ENCODE data around the gene NDRG4.
"Not testable (repeated sequence)": the region's sequence is repeated elsewhere in the genome, so short reads cannot be mapped to it uniquely, and the experiment has no call there.

NDRG4 gene

DNA sequence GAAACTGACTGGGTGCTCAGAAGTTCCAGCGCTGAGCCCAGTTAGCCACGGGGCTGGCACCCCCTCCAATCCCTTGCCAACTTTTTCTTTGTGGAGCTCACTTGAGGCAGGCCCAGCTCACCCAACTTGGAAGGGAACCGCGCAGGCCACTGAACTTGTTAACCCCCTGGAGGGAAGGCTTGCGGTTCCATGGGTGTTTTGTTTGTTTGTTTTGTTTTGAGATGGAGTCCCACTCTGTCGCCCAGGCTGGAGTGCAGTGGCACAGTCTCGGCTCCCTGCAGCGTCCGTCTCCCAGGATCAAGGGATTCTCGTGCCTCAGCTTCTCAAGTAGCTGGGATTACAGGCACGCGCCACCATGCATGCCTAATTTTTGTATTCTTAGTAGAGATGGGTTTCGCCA is 34.1 kb upstream of the NDRG4 start:
- no peak for DNase-seq

DNA sequence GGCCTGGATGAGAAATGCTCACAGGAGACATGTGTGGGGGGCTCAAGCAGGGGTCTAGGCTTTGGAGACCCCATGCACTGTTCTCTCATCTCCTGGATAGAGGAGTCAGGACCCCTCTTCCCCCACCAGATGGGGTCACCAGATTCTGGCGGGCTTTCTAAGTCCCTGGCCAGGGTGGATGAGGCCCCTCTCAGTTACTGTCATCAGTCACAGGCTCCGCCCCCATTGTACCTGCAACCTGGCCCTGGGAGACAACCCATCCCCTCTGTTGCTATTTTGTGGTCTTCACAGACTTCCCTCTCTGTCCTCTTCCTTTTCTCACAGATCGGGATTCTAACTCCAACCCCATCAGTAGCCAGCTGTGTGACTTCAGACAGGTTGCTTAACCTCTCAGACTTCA is 33.5 kb upstream of the NDRG4 start:
- DNase-seq: no peak

DNA sequence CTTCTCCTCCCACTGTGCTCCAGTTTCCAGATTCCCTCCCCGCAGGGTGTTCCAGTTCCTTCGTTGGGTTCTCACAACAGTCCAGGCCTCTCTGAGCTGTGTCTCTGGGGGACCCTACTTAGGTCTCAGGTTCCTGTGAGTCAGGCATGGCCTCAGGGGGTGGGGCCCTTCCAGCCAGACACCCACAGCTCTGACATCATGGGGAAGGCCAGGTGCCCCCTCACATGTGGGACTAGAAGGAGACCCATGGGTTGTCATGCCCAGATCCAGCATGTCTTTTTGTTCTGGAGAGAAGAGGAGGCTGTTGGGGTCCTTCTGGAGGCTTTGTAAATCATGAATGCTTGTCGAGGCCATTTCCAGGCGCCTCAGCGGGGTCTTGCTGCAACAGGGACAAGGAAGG is 32.0 kb upstream of the NDRG4 start:
- no peak for DNase-seq

DNA sequence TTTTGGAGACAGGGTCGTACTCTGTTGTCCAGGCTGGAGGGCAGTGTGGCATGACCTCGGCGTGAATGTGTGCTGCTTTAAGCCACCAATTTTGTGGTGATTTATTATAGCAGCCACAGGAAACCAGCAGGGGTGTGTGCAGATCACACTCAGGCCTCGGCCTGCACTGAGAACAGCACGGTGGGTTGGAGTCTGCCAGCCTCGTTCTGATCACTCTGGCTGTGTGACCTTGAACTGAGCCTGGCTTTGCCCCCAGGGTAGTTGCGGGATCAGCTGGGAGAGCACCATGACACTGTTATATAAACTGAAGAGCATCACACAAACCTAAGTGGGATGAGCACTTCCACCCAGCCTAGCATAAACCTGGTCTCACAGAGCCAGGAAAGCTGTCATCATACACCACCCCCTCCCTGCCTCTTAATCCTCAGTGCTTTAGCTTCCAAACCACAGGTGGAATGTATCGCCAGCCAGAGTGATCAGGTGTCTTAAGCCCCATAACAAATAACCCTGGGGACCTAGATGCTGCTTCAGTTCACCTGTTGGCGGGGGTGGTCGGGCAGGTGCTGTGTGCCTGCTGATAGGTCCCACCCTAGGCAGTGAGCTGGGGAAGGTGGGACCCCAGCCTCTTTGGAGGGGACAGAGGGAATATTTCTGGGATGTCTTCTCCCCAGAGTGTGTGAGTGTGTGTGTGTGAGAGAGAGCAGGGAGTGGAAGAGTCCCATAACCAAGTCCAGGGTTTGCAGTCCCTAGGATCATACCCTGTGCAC is 28.6 kb upstream of the NDRG4 start:
- DNase-seq: no peak

DNA sequence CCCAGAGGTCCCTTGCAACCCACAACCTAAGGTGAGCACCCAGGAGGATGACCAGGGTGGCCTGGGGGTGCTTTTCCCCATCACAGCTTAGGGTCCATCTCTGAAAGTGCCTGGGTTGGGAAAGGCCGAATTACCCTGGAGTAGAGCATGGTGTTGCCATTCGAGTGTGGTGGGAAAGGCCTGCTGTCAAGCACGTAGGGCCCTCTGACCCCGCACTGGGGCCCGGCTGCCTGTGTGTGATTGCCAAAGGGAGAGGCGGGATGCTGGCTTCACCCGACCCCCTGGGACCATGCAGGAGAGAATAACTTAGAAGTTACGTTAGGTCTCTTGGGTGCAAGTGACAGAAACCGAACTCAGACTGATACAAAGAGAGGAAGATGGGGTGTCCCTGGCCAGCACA is 27.7 kb upstream of the NDRG4 start:
- no peak for DNase-seq

DNA sequence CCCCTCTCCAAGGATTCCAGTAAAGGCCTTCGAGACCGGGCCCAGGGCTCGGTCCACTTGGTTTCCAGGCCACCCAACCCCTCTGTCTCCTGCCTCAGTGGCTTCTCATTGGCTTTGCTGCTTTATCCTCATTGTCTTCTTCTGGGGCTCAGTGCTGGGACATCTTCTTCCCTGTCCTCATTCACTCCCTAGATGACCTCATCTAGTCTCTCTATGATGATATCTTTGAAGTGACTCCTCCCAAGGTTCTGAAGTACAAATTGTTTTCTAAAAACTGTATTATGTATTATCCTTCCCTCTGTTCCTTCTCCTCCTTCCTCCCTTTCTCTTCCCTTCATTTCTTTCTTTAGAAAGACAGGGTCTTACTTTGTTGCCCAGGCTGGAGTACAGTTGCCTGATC is 27.1 kb upstream of the NDRG4 start:
- no peak for DNase-seq

DNA sequence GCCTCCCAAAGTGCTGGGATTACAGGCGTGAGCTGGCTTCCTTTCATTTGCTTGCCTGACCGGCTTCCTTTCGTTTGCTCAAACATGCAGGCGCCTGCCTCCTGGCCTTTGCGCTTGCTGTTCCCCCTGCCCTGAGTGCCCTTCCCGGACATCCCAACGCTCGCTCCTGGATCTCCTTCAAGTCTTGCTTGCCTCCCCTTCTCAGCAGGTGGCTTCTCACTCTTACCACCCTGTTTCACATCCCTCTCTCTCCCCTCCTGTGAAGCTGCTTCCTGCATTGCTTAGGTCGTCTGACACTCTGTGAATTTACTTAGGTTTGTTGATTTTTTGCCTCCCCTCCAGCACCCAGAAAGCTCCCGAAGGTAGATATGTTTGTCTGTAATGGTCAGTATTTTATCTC is 25.6 kb upstream of the NDRG4 start:
- DNase-seq: no peak

DNA sequence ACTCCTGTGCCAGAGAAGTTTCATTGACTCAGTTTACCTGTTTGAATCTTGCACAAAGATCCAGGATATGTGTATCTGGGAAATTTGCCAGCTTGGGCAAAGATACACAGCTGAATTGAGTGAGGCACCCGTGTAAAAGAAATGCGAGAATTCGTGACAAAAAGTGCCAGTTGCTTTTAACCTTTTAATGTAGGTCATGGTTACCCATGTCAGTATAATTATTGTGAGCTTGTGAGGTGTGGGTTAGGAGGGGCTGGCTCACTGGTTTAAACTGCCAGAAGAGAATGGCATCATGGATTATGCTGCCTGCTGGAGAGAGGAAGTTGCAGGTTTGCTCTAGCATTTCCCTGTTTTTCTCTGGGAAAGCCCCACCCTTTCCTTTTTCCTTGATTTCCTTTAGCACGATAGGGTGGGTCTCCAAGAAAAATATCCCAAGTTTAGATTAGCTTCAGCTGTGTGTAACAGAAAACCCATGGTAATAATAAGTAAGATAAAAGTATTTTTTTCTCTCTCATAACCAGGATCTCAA is 24.8 kb upstream of the NDRG4 start:
- no peak for DNase-seq

DNA sequence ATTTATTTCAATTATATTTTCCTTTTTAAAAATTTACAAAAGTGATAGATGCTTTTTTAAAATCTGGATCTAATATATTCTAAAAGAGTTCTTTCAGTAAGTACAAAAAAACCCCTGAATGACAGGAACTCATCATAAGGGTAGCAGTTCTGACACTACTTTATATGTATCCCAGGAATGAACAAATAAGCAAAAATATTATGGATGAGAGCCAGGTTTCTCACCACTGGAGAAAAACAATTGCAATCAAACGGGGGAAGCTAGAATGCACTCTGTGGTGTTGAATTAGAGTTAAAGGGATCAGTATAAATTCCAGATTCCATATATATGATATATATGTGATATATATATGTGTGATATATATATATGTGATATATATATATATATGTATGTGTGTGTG is 23.2 kb upstream of the NDRG4 start:
- no peak for DNase-seq

DNA sequence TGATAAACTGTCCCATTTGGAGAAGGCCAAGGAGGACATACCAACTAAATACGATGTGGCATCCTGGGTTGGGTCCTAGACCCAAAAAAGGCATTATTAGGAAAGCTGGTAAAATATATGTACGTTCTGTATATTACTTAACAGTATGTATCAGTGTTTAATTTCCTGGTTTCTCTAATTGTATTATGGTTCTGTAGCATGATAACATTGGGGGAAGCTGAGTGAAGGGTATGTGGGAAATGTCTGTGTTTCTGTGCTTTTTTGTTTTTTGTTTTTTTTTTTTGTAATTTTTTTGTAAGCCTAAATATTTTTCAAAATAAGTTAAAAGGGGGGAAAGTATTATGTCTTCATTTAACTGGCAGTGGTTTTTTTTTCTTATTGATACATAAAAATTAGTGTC is 21.5 kb upstream of the NDRG4 start:
- DNase-seq: no peak

DNA sequence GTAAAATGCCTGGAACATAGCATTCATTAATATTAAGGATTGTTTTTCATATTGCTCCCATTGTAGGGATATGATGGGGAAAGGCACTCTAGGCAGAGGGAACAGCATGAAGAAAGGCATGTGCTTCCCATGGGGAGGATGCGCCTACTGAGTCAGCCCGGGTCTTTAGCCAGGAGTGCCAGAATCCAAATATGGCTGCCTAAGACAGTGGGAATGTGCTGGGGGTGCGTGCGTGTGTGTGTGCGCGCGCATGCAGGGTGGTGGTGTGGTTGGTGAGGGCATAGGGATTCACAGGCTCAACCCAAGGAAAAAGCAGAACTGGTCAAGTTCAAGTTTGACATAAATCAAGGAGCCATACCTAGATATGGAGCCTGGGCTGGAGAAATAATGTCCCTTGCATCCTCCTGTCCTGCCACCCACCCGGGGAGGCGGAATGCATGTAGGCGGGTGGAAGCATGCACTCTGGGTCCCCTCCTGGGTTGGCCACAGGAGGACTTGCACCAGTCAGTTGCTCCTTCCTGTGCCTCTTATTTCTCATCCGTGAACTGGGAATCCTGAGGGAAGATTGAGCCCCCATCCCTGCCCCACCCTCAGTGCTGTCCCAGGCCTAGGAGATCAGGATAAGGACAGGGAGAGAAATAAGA is 18.6 kb upstream of the NDRG4 start:
- no peak for DNase-seq

DNA sequence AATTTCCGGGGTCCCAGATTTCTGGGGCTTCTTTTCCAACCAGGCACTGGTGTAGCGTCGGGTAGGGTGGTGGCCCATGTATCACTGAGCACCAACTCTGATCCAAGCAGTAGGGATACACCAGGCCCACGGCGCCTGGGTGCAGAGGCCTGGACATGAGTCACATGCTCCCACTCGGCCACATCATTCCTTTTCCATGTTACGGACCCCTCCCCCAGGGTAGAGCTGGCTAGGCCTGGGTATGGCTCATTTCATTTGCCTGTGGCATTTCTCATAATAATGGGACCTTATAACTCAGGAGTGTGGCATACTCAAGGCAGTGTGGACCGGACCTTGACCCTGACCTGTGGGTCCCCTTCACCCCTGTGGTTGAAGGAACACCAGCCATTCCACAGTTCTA is 18.0 kb upstream of the NDRG4 start:
- DNase-seq: no peak

DNA sequence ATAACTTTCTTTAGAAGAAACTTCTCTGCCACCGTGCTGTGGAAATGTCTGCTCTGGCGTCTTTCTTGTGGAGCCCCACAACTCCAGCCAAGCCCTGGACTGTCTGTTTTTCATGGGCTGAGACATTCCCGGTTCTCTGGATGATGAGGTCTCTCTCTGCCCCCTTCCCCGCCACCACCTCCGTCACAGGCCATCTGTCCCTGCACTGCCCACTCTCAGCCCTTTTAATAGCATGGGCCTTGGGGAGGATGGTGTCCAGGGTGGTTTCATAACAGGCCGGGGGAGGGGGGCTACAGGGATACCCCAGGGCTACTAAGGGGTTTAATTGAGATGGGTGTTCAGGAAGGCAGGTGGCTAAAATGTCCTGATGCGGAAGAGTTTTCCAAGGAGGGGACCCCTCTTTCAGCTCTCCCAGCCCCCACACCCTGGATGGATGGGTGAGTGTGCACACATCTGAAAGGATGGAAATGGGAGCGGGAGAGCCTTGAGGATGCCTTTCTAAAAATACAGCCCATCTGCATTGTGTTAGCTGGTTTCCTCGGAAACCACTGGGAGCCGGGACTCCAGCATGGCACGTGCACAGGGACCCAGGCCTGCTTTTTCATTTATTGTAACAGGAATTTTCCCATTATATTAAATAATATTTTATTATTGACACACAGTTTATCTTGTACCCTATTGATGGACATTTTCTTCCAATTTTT is 14.6 kb upstream of the NDRG4 start:
- DNase-seq: no peak

DNA sequence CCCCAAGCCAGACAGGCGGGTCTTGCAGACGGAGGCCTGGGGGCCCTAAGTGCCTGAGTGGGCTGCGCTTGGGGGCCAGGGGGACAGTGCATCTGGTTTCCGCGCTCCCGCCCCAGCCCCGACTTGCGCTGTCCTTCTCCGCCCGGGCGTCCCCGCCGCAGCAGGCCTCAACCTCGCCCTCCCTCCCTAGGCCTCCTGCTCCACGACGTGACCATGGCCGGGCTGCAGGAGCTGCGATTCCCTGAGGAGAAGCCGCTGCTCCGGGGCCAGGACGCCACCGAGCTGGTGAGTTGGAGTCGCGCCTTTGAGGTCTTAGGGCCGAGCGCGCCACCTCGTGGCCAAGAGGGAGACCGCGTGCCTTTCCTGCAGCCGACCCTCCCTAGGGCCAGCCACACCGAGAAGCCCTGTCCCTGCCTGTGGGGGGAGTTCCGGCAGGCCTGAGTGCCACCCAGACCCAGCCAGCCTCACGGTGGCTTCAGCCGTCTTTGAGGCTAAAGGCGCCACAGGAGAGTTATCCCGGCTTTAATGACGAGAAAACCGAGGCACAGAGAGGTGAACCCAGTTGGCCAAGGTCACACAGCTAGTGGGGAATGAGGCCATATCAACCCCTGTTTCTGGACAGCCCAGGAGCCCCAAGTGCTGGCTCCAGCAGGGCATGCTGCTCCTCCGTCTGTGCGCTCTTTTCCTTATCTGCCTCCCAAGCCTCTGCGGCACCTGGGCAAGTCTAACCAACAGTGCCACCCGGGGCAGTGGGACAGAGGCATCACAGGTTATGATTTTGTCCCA is 12.2 kb upstream of the NDRG4 start:
- peak; percentile 44 to 83 for DNase-seq

DNA sequence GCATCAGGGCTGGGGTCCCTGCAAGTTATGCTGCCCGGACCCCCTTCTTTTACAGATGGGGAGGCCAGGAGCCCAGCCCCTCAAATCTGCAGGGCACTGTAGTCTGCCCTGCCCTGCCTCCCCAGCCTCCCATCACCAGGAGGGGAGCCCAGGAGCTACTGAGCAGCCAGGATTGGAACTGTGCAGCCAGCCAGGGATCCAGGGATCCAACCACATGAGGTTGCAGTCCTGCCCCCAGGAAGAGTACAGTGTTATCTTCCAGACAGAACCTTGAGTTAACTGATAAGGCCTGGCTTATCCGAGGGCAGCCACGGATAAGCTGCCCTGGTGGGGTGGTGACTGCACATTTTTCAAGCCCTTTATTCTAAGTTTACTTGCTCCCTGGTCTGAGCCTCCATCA is 11.4 kb upstream of the NDRG4 start:
- DNase-seq: no peak

DNA sequence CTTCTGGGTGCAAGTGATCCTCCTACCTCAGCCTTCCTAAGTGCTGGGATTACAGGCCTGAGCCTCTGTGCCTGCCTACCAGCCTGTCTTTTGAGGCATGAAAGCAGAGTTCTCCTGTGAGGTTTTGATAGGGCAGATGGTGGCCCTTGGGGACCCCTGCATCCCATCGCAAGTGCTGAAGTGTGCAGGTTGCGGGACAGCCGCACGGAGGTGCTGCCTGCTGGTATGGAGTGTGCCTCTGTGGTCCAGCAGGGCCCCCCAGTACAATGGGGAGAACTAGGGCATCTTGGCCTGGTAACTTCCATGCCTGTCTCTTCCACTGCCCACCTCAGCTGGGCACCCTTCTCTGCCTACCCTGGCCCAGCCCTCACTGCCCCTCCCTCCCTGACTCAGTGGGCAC is 9.9 kb upstream of the NDRG4 start:
- no peak for DNase-seq

DNA sequence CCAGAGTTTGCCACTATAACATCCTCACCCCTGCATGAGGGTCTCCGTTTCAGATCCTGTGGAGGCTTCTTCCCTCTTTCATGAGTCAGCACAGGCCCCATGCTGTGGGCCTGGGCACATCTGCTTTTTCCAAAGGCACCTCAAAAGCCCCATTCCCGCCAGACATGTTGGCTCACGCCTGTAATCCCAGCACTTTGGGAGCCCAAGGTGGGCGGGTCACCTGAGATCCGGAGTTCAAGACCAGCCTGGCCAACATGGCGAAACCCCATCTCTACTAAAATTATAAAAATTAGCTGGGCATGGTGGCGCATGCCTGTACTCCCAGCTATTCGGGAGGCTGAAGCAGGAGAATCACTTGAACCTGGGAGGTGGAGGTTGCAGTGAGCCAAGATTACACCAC is 9.4 kb upstream of the NDRG4 start:
- DNase-seq: not testable (repeated sequence)

DNA sequence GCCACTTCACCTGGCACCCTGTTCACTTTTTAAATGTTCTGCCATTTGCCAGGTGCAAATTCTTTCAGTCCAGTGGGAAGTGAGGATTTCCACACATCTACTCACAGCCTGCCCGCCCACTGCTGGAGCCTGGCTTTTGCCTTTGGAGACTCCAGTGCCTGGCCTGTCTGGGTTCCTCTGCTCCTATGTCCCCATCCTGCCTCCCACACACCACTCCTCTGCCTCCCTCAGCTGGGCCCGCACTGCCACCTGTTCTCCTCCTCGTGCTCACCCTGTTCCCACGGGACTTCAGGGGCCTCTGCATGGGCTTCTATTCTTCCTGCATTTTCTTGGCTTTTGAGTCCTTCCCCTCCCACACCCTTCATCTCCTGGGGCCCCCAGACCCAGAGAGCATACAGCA is 7.9 kb upstream of the NDRG4 start:
- DNase-seq: no peak

DNA sequence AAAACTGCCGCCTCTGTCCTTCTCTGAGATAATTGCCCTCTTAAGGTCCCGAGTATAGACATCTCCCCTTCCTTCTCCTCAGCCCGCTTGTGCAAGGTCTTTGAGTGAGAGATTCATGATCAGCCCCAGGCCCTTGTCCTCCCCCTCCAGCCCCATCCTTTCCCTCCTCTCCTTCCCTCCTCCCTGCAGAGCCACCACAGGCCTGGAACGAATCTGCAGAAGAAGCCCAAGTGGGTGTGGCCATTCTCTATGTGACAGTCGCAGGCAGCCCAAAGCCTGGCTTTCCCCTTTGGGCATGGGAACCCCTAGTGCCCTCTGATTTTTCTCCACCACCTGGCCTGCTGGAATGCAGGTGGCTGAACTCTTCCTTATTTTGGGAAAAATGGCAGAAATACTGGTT is 7.2 kb upstream of the NDRG4 start:
- DNase-seq: no peak

DNA sequence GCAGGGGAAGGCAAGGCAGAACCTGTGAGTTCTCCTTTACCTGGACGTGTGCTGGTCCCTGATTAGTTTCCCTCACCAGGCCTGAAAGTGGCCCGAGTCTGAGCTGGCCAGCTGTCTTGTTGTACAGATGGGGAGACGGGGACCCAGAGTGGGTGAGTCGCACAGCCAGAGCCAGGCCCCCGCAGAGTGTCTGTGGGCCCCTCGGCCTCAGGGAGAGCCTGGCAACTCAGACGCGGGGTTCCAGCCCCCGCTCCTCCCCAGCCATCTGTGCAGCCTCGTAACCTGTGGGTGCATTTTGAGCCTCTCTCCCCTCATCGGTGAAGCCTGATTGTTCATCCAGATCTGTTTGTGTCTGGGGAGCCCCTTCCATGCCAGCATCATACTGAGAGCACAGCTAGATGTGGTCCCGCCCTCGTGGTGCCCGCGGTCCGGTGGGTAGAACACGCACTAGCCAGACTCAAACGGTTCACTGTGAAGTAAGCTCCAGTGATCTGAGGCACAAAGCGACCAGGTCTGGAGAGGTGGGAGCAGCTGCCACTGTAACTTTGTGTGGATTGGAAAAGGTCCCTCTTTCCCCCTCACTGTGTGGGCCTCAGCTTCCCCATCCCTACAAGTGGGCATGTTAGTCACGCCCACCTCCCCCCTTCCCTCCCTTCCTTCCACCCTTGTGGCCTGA is 6.0 kb upstream of the NDRG4 start:
- DNase-seq: no peak

DNA sequence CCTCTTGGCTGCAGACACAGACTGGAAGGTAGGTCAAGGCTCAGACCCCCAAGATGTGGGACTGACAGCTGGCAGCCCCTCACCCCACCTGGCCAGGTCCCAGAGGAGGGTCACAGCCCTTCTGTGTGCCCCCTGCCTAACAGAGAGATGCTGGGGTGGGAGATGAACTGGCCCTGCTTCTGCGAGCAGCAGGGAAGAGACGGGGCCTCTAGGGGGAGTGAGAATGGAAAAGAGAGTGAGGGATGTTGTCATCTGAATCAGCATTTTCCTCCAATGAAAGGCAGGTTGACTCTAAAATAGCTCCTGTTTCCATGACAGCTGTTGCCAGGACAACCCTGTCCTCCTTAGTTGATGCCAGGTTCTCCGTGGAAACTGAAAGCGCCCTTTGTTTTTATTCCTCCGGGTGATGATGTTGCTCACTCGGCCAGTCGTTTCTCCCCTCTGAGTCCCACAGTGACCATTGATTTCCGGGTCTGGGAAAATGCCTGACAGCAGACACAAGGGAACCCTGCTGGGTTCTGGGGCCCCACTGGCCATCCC is 4.9 kb upstream of the NDRG4 start:
- peak; percentile 16 to 20 for DNase-seq

All from inflammatory macrophage treated with lipopolysaccharide for 1 hour (primary cell).